HTR-8/SVneo (cell line): Measurements from ENCODE around the gene LRRC4.

Experiments used
- DNase-seq: peaks from one replicate; pipeline ENCODE4 v3.0.0; 2011; ENCODE audit warnings: low spot score, mixed read lengths; ENCODE audit not compliant: insufficient read length
- FAIRE-seq: peaks from 2 replicates; lab custom pipeline; 2011; peaks lifted over from hg19 to GRCh38; lab: Jason Lieb, UNC

The LRRC4 gene

GRCh38 chr7:128010391-128011127 is 20.7 kb downstream of the LRRC4 start:
- FAIRE-seq = no peak
- DNase-seq = no peak

- no peak for DNase-seq
- no peak for FAIRE-seq
Measured at GRCh38 chr7:128008744-128009143, 22.5 kb downstream of the LRRC4 start.

- FAIRE-seq = no peak
- no peak for DNase-seq
Measured at GRCh38 chr7:128008141-128008540, 23.1 kb downstream of the LRRC4 start.

GRCh38 chr7:128007303-128007680 is 23.9 kb downstream of the LRRC4 start:
- FAIRE-seq (no peak), DNase-seq (no peak)

- DNase-seq (no peak), FAIRE-seq (no peak)
Measured at GRCh38 chr7:128006550-128007302, 24.5 kb downstream of the LRRC4 start.

- no peak for DNase-seq
Measured at GRCh38 chr7:128005759-128006159, 25.5 kb downstream of the LRRC4 start.

GRCh38 chr7:128005117-128005516 is 26.1 kb downstream of the LRRC4 start:
- DNase-seq = no peak
- no peak for FAIRE-seq

More at GRCh38 chr7:128005759-128006159, 25.5 kb downstream of the LRRC4 start:
- no peak for FAIRE-seq

GRCh38 chr7:128004623-128005022 is 26.6 kb downstream of the LRRC4 start:
- no peak for FAIRE-seq
- no peak for DNase-seq

GRCh38 chr7:128003787-128004186 is 27.4 kb downstream of the LRRC4 start:
- DNase-seq = no peak
- FAIRE-seq = no peak

GRCh38 chr7:128003167-128003566 is 28.1 kb downstream of the LRRC4 start:
- FAIRE-seq (no peak), DNase-seq (no peak)

- DNase-seq = no peak
- no peak for FAIRE-seq
Measured at GRCh38 chr7:128000854-128001265, 30.4 kb downstream of the LRRC4 start.

- no peak for FAIRE-seq
- no peak for DNase-seq
Measured at GRCh38 chr7:128000048-128000447, 31.2 kb downstream of the LRRC4 start.

GRCh38 chr7:127998671-127999070 is 32.6 kb downstream of the LRRC4 start:
- FAIRE-seq = no peak
- DNase-seq = no peak

- FAIRE-seq = no peak
- DNase-seq = peak; percentile 26
Measured at GRCh38 chr7:127997226-127997922, 33.9 kb downstream of the LRRC4 start.

- FAIRE-seq = no peak
- DNase-seq = no peak
Measured at GRCh38 chr7:127996253-127997071, 34.8 kb downstream of the LRRC4 start.

GRCh38 chr7:127995881-127996215 is 35.4 kb downstream of the LRRC4 start:
- FAIRE-seq (no peak), DNase-seq (no peak)

GRCh38 chr7:127995156-127995880 is 35.9 kb downstream of the LRRC4 start:
- FAIRE-seq = no peak
- DNase-seq = no peak

GRCh38 chr7:127993987-127994386 is 37.2 kb downstream of the LRRC4 start:
- no peak for FAIRE-seq
- DNase-seq = no peak

- no peak for FAIRE-seq
- DNase-seq = no peak
Measured at GRCh38 chr7:127993317-127993716, 37.9 kb downstream of the LRRC4 start.

GRCh38 chr7:127988751-127989150 is 42.5 kb downstream of the LRRC4 start:
- DNase-seq (no peak), FAIRE-seq (no peak)
